ENCODE results near the gene PRKCB.

PRKCB gene

GRCh38 chr16:24124291-24124690, 288.5 kb downstream of the PRKCB start:
- H3F3A ChIP-seq (ENCODE audit: control insufficient read depth, insufficient read depth), result no peaks in the 10 kb centered on the region
- H3K79me2 ChIP-seq (ENCODE audit: control insufficient read depth, low read length), result no peaks in the 10 kb centered on the region
- H3K9me2 ChIP-seq (replicated peaks; ENCODE audit: control insufficient read depth, low read length), result no peaks in the 10 kb centered on the region
- H3K4me1 ChIP-seq (ENCODE audit: control insufficient read depth, low read length), result no peaks in the 10 kb centered on the region
- no peaks in the 10 kb centered on the region for H3K27me3 ChIP-seq (ENCODE audit: control insufficient read depth, low read length)
- no peaks in the 10 kb centered on the region for H3K36me3 ChIP-seq (ENCODE audit: control insufficient read depth, low read length)
- no peak overlapping the region for H3K4me2 ChIP-seq (ENCODE audit: low read length)
- H4K20me1 ChIP-seq (ENCODE audit: control insufficient read depth, insufficient read depth, low read depth, low read length), result no peaks in the 10 kb centered on the region
- no peaks in the 10 kb centered on the region for H3K9me3 ChIP-seq (ENCODE audit: control insufficient read depth, insufficient read depth, low read length)
- no peak overlapping the region for H3K4me3 ChIP-seq (ENCODE audit: low read length)
- TF ChIP-seq CTCF (IDR thresholded peaks at IDR 0.05; ENCODE audit: low read depth, low read length, poor library complexity, severe bottlenecking) (no peak), EZH2phosphoT487 (IDR thresholded peaks at IDR 0.05; ENCODE audit: borderline replicate concordance, low read length) (no peak)
- H3K27ac ChIP-seq (ENCODE audit: low read depth, low read length), result no peak overlapping the region

- TF ChIP-seq CTCF (IDR thresholded peaks at IDR 0.05; ENCODE audit: low read depth, low read length, poor library complexity, severe bottlenecking) (no peak), EZH2phosphoT487 (IDR thresholded peaks at IDR 0.05; ENCODE audit: borderline replicate concordance, low read length) (no peak)
- no peaks in the 10 kb centered on the region for H3K27me3 ChIP-seq (ENCODE audit: control insufficient read depth, low read length)
- no peaks in the 10 kb centered on the region for H3K9me3 ChIP-seq (ENCODE audit: control insufficient read depth, insufficient read depth, low read length)
- no peaks in the 10 kb centered on the region for H3K36me3 ChIP-seq (ENCODE audit: control insufficient read depth, low read length)
- H3K9me2 ChIP-seq (replicated peaks; ENCODE audit: control insufficient read depth, low read length), result no peaks in the 10 kb centered on the region
- no peaks in the 10 kb centered on the region for H3K4me1 ChIP-seq (ENCODE audit: control insufficient read depth, low read length)
- no peaks in the 10 kb centered on the region for H3K79me2 ChIP-seq (ENCODE audit: control insufficient read depth, low read length)
- H4K20me1 ChIP-seq (ENCODE audit: control insufficient read depth, insufficient read depth, low read depth, low read length), result no peaks in the 10 kb centered on the region
- H3K27ac ChIP-seq (ENCODE audit: low read depth, low read length), result no peak overlapping the region
- H3K4me3 ChIP-seq (ENCODE audit: low read length), result no peak overlapping the region
- H3F3A ChIP-seq (ENCODE audit: control insufficient read depth, insufficient read depth), result no peaks in the 10 kb centered on the region
- H3K4me2 ChIP-seq (ENCODE audit: low read length), result no peak overlapping the region
Measured at GRCh38 chr16:24125214-24125613, 289.4 kb downstream of the PRKCB start.

- H4K20me1 ChIP-seq (ENCODE audit: control insufficient read depth, insufficient read depth, low read depth, low read length), result no peaks in the 10 kb centered on the region
- no peaks in the 10 kb centered on the region for H3K4me1 ChIP-seq (ENCODE audit: control insufficient read depth, low read length)
- no peak overlapping the region for H3K4me2 ChIP-seq (ENCODE audit: low read length)
- H3K79me2 ChIP-seq (ENCODE audit: control insufficient read depth, low read length), result no peaks in the 10 kb centered on the region
- H3F3A ChIP-seq (ENCODE audit: control insufficient read depth, insufficient read depth), result no peaks in the 10 kb centered on the region
- no peak overlapping the region for H3K27ac ChIP-seq (ENCODE audit: low read depth, low read length)
- no peaks in the 10 kb centered on the region for H3K9me3 ChIP-seq (ENCODE audit: control insufficient read depth, insufficient read depth, low read length)
- no peaks in the 10 kb centered on the region for H3K9me2 ChIP-seq (replicated peaks; ENCODE audit: control insufficient read depth, low read length)
- H3K36me3 ChIP-seq (ENCODE audit: control insufficient read depth, low read length), result no peaks in the 10 kb centered on the region
- no peak overlapping the region for H3K4me3 ChIP-seq (ENCODE audit: low read length)
- TF ChIP-seq CTCF (IDR thresholded peaks at IDR 0.05; ENCODE audit: low read depth, low read length, poor library complexity, severe bottlenecking), result no peak
- no peak for TF ChIP-seq EZH2phosphoT487 (IDR thresholded peaks at IDR 0.05; ENCODE audit: borderline replicate concordance, low read length)
- no peaks in the 10 kb centered on the region for H3K27me3 ChIP-seq (ENCODE audit: control insufficient read depth, low read length)
Measured at GRCh38 chr16:24129412-24129918, 293.7 kb downstream of the PRKCB start.
